HG02623 (cell line): Measurements from ENCODE around the gene TRIM27.
"Not testable (repeated sequence)": the region's sequence is repeated elsewhere in the genome, so short reads cannot be mapped to it uniquely, and the experiment has no call there.

Source experiments
- ATAC-seq: cut with Tn5 transposase; IDR thresholded peaks from one replicate; pipeline ENCODE4 v1.9.1; 2021; ENCODE audit warnings: moderate library complexity; ENCODE audit not compliant: unreplicated experiment

The TRIM27 gene

GRCh38 chr6:28923318-28924102 lies at the start of gene TRIM27:
Gene TRIM27 (minus strand): TSS chr6:28923985. CDS start chr6:28923632, 353 bp downstream.
- peak; percentile 89 for ATAC-seq

GRCh38 chr6:28970056-28970455 lies 46.3 kb upstream of the TRIM27 start:
- not testable (repeated sequence) for ATAC-seq

GRCh38 chr6:28969129-28969528 lies 45.3 kb upstream of the TRIM27 start:
- no peak for ATAC-seq

GRCh38 chr6:28968476-28968875 lies 44.7 kb upstream of the TRIM27 start:
- ATAC-seq = no peak

GRCh38 chr6:28965706-28966105 lies 41.9 kb upstream of the TRIM27 start:
- no peak for ATAC-seq

- ATAC-seq = no peak
Measured at GRCh38 chr6:28960846-28961500, 37.2 kb upstream of the TRIM27 start.

- not testable (repeated sequence) for ATAC-seq
Measured at GRCh38 chr6:28958561-28959243, 34.9 kb upstream of the TRIM27 start.

GRCh38 chr6:28957795-28958314 lies 34.1 kb upstream of the TRIM27 start:
- not testable (repeated sequence) for ATAC-seq

- no peak for ATAC-seq
Measured at GRCh38 chr6:28956331-28956730, 32.5 kb upstream of the TRIM27 start.

GRCh38 chr6:28953585-28954258 lies 29.9 kb upstream of the TRIM27 start:
- ATAC-seq = no peak

- no peak for ATAC-seq
Measured at GRCh38 chr6:28953039-28953584, 29.3 kb upstream of the TRIM27 start.

GRCh38 chr6:28949656-28950195 lies 25.9 kb upstream of the TRIM27 start:
- ATAC-seq = not testable (repeated sequence)

- no peak for ATAC-seq
Measured at GRCh38 chr6:28948782-28949486, 25.1 kb upstream of the TRIM27 start.

- ATAC-seq = no peak
Measured at GRCh38 chr6:28947831-28948270, 24.1 kb upstream of the TRIM27 start.

GRCh38 chr6:28947067-28947765 lies 23.4 kb upstream of the TRIM27 start:
- ATAC-seq = no peak

- ATAC-seq = no peak
Measured at GRCh38 chr6:28945349-28945748, 21.6 kb upstream of the TRIM27 start.

GRCh38 chr6:28944412-28944865 lies 20.7 kb upstream of the TRIM27 start:
- no peak for ATAC-seq

- no peak for ATAC-seq
Measured at GRCh38 chr6:28943557-28944411, 20.0 kb upstream of the TRIM27 start.
